Measurements from ENCODE around the gene ABT1.
A peak's percentile ranks its signal among the peaks of the same experiment; 100 is the strongest.

ABT1 gene

GRCh38 chr6:26607434-26608230, 10.9 kb downstream of the ABT1 start:
- Mint-ChIP-seq H3K9me3 (no peaks in the 10 kb centered on the region), H3K27ac (no peak overlapping the region), H3K36me3 (ENCODE audit: low read depth) (no peaks in the 10 kb centered on the region), H3K4me3 (peak overlapping the region; percentile 32), H3K27me3 (ENCODE audit: low read depth) (peaks cover 17% of the 10 kb centered on the region), H3K4me1 (ENCODE audit: low read depth) (peaks cover 10% of the 10 kb centered on the region)

GRCh38 chr6:26609463-26609862, 12.7 kb downstream of the ABT1 start:
- Mint-ChIP-seq H3K4me3 (no peak overlapping the region), H3K36me3 (ENCODE audit: low read depth) (no peaks in the 10 kb centered on the region), H3K27ac (no peak overlapping the region), H3K9me3 (no peaks in the 10 kb centered on the region), H3K27me3 (ENCODE audit: low read depth) (peaks cover 35% of the 10 kb centered on the region), H3K4me1 (ENCODE audit: low read depth) (peaks cover 17% of the 10 kb centered on the region)

- Mint-ChIP-seq H3K4me1 (ENCODE audit: low read depth) (peaks cover 17% of the 10 kb centered on the region), H3K36me3 (ENCODE audit: low read depth) (peaks cover 2% of the 10 kb centered on the region), H3K27ac (no peak overlapping the region), H3K27me3 (ENCODE audit: low read depth) (peaks cover 55% of the 10 kb centered on the region), H3K4me3 (no peak overlapping the region), H3K9me3 (peaks cover 5% of the 10 kb centered on the region)
These were observed 14.8 kb downstream of the ABT1 start for GRCh38 chr6:26611599-26611998.

GRCh38 chr6:26613201-26613600, 16.4 kb downstream of the ABT1 start:
- H3K9me3 Mint-ChIP-seq = peaks cover 5% of the 10 kb centered on the region
- no peak overlapping the region for H3K4me3 Mint-ChIP-seq
- peaks cover 2% of the 10 kb centered on the region for H3K36me3 Mint-ChIP-seq (ENCODE audit: low read depth)
- peaks cover 7% of the 10 kb centered on the region for H3K4me1 Mint-ChIP-seq (ENCODE audit: low read depth)
- peak overlapping the region; percentile 49 for H3K27ac Mint-ChIP-seq
- peaks cover 57% of the 10 kb centered on the region for H3K27me3 Mint-ChIP-seq (ENCODE audit: low read depth)

GRCh38 chr6:26613689-26614683, 17.2 kb downstream of the ABT1 start:
- peaks cover 57% of the 10 kb centered on the region for H3K27me3 Mint-ChIP-seq (ENCODE audit: low read depth)
- peak overlapping the region; percentile 56 for H3K4me3 Mint-ChIP-seq
- peaks cover 2% of the 10 kb centered on the region for H3K36me3 Mint-ChIP-seq (ENCODE audit: low read depth)
- H3K9me3 Mint-ChIP-seq = peaks cover 5% of the 10 kb centered on the region
- no peak overlapping the region for H3K27ac Mint-ChIP-seq
- H3K4me1 Mint-ChIP-seq (ENCODE audit: low read depth) = peaks cover 7% of the 10 kb centered on the region

- peaks cover 5% of the 10 kb centered on the region for H3K9me3 Mint-ChIP-seq
- H3K4me1 Mint-ChIP-seq (ENCODE audit: low read depth) = no peaks in the 10 kb centered on the region
- H3K27me3 Mint-ChIP-seq (ENCODE audit: low read depth) = peaks cover 10% of the 10 kb centered on the region
- H3K4me3 Mint-ChIP-seq = no peak overlapping the region
- no peaks in the 10 kb centered on the region for H3K36me3 Mint-ChIP-seq (ENCODE audit: low read depth)
- no peak overlapping the region for H3K27ac Mint-ChIP-seq
These were observed 26.6 kb downstream of the ABT1 start for GRCh38 chr6:26623339-26623859.

- Mint-ChIP-seq H3K4me1 (ENCODE audit: low read depth) (no peaks in the 10 kb centered on the region), H3K9me3 (peaks cover 8% of the 10 kb centered on the region), H3K36me3 (ENCODE audit: low read depth) (no peaks in the 10 kb centered on the region), H3K4me3 (no peak overlapping the region), H3K27me3 (ENCODE audit: low read depth) (peaks cover 10% of the 10 kb centered on the region), H3K27ac (no peak overlapping the region)
These were observed 27.8 kb downstream of the ABT1 start for GRCh38 chr6:26624557-26624956.

- H3K27me3 Mint-ChIP-seq (ENCODE audit: low read depth) = peaks cover 1% of the 10 kb centered on the region
- H3K4me1 Mint-ChIP-seq (ENCODE audit: low read depth) = no peaks in the 10 kb centered on the region
- no peak overlapping the region for H3K27ac Mint-ChIP-seq
- no peaks in the 10 kb centered on the region for H3K36me3 Mint-ChIP-seq (ENCODE audit: low read depth)
- no peak overlapping the region for H3K4me3 Mint-ChIP-seq
- H3K9me3 Mint-ChIP-seq = peaks cover 9% of the 10 kb centered on the region
These were observed 31.1 kb downstream of the ABT1 start for GRCh38 chr6:26627843-26628242.

GRCh38 chr6:26629359-26629758, 32.6 kb downstream of the ABT1 start:
- H3K9me3 Mint-ChIP-seq = peaks cover 22% of the 10 kb centered on the region
- H3K27ac Mint-ChIP-seq = no peak overlapping the region
- no peak overlapping the region for H3K4me3 Mint-ChIP-seq

GRCh38 chr6:26640806-26641205, 44.1 kb downstream of the ABT1 start:
- Mint-ChIP-seq H3K9me3 (peaks cover 65% of the 10 kb centered on the region), H3K4me3 (no peak overlapping the region), H3K27ac (no peak overlapping the region), H3K4me1 (ENCODE audit: low read depth) (no peaks in the 10 kb centered on the region), H3K27me3 (ENCODE audit: low read depth) (no peaks in the 10 kb centered on the region), H3K36me3 (ENCODE audit: low read depth) (peaks cover 64% of the 10 kb centered on the region)

More at GRCh38 chr6:26629359-26629758, 32.6 kb downstream of the ABT1 start:
- Mint-ChIP-seq H3K27me3 (ENCODE audit: low read depth) (no peaks in the 10 kb centered on the region), H3K4me1 (ENCODE audit: low read depth) (no peaks in the 10 kb centered on the region), H3K36me3 (ENCODE audit: low read depth) (peaks cover 8% of the 10 kb centered on the region)

- Mint-ChIP-seq H3K36me3 (ENCODE audit: low read depth) (peaks cover 59% of the 10 kb centered on the region), H3K4me1 (ENCODE audit: low read depth) (no peaks in the 10 kb centered on the region), H3K4me3 (no peak overlapping the region), H3K27me3 (ENCODE audit: low read depth) (no peaks in the 10 kb centered on the region), H3K27ac (no peak overlapping the region), H3K9me3 (peaks cover 70% of the 10 kb centered on the region)
These were observed 49.3 kb downstream of the ABT1 start for GRCh38 chr6:26646074-26646473.
